ENCODE measurements around the gene SHISA4.

GRCh38 chr1:201885531-201886075 lies 3.1 kb upstream of the SHISA4 start:
- TF ChIP-seq, protein P1, sequence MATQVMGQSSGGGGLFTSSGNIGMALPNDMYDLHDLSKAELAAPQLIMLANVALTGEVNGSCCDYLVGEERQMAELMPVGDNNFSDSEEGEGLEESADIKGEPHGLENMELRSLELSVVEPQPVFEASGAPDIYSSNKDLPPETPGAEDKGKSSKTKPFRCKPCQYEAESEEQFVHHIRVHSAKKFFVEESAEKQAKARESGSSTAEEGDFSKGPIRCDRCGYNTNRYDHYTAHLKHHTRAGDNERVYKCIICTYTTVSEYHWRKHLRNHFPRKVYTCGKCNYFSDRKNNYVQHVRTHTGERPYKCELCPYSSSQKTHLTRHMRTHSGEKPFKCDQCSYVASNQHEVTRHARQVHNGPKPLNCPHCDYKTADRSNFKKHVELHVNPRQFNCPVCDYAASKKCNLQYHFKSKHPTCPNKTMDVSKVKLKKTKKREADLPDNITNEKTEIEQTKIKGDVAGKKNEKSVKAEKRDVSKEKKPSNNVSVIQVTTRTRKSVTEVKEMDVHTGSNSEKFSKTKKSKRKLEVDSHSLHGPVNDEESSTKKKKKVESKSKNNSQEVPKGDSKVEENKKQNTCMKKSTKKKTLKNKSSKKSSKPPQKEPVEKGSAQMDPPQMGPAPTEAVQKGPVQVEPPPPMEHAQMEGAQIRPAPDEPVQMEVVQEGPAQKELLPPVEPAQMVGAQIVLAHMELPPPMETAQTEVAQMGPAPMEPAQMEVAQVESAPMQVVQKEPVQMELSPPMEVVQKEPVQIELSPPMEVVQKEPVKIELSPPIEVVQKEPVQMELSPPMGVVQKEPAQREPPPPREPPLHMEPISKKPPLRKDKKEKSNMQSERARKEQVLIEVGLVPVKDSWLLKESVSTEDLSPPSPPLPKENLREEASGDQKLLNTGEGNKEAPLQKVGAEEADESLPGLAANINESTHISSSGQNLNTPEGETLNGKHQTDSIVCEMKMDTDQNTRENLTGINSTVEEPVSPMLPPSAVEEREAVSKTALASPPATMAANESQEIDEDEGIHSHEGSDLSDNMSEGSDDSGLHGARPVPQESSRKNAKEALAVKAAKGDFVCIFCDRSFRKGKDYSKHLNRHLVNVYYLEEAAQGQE (IDR thresholded peaks at IDR 0.05; ENCODE audit: insufficient read depth in 1 of 2, low read depth in 2 of 2, low read length in 2 of 2), result no peak
- TF ChIP-seq SIN3A (IDR thresholded peaks at IDR 0.05; ENCODE audit: borderline replicate concordance, insufficient read depth, low read length) (no peak), POLR2AphosphoS5 (IDR thresholded peaks at IDR 0.05; ENCODE audit: low read depth, low read length) (no peak), TAF1 (IDR thresholded peaks at IDR 0.05; ENCODE audit: borderline replicate concordance, insufficient read depth, low read length) (no peak), FOXP2 (optimal IDR thresholded peaks at IDR 0.05; ENCODE audit: borderline replicate concordance, extremely low read depth, extremely low read length, insufficient read depth) (no peak)
